Testis (tissue), 2 donors: ENCODE results near the gene MRPS14.

Source experiments
- CTCF ChIP-seq, 3 experiments: fragments of 450-650 bp in 2 of 3; fragments of 200-600 bp in 1 of 3; sonication (generic) in 1 of 3; IDR thresholded peaks; one replicate each; pipeline ENCODE4 v1.5.1; 2016 to 2019; ENCODE audit warnings: antibody characterized with exemption in 3 of 3, mild to moderate bottlenecking in 2 of 3, moderate library complexity in 1 of 3
- POLR2A ChIP-seq: fragments of 450-650 bp; IDR thresholded peaks from one replicate; pipeline ENCODE4 v1.6.1; 2017; ENCODE audit warnings: antibody characterized with exemption, mild to moderate bottlenecking, moderate library complexity

- TF ChIP-seq CTCF (IDR thresholded peaks at IDR 0.05) (no peak), POLR2A (no peak)
Observed at GRCh38 chr1:174967845-174968705, 55.1 kb downstream of the MRPS14 start.
